ENCODE results near the gene KDM3A.
A peak's percentile ranks its signal among the peaks of the same experiment; 100 is the strongest.

KDM3A gene

DNA sequence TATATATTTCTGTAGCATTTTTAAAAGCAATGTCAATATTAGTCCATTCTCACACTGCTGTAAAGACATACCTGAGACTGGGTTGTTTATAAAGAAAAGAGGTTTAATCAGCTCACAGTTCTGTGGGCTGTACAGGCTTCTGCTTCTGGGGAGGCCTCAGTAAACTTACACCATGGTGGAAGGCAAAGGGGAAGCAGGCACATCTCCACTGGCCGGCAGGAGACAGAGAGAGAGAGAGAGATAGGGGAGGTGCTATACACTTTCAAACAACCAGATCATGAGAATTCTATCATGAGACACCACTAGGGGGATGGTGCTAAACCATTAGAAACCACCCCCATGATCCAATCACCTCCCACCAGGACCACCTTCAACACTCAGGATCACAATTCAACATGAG is 79.0 kb downstream of the KDM3A start:
- no peak for DNase-seq
- H3K4me3 ChIP-seq (ENCODE audit: low read depth, low read length), result no peak overlapping the region
- H3K27me3 ChIP-seq (ENCODE audit: insufficient read depth, low read depth, severe bottlenecking), result no peaks in the 10 kb centered on the region
- no peak overlapping the region for H3K27ac ChIP-seq
- TF ChIP-seq CTCF (IDR thresholded peaks at IDR 0.05; ENCODE audit: low read depth, low read length), result peak; percentile 33; the same call in 1 of the 2 replicates
- H3K9me3 ChIP-seq (ENCODE audit: severe bottlenecking), result no peaks in the 10 kb centered on the region
- no peaks in the 10 kb centered on the region for H3K36me3 ChIP-seq

- TF ChIP-seq CTCF (IDR thresholded peaks at IDR 0.05; ENCODE audit: low read depth, low read length), result no peak
- peaks cover 4% of the 10 kb centered on the region for H3K36me3 ChIP-seq
- no peaks in the 10 kb centered on the region for H3K27me3 ChIP-seq (ENCODE audit: insufficient read depth, low read depth, severe bottlenecking)
- no peak overlapping the region for H3K27ac ChIP-seq
- H3K4me3 ChIP-seq (ENCODE audit: low read depth, low read length), result no peak overlapping the region
- no peaks in the 10 kb centered on the region for H3K9me3 ChIP-seq (ENCODE audit: severe bottlenecking)
- no peak for DNase-seq
These were observed 80.8 kb downstream of the KDM3A start for GRCh38 chr2:86521922-86522321.

DNA sequence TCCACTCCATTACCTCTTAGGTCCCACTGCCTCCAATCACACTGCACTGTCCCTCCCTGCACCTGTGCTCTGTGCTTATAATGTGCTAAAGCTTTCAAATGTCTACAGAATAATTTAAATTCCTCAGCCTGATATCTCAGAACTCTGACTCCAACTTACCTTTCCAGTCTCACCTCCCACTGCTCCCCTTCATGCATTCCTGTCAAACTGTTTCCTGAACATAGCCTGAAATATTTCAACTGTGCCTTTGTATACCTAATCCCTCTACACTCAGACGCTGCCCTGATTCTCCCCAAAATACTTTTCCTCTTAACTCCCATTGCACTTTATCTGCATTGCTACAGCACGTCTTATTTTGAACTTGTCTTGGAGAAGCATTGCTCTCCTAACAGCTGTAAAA is 81.5 kb downstream of the KDM3A start:
- H3K36me3 ChIP-seq, result peaks cover 11% of the 10 kb centered on the region
- no peak overlapping the region for H3K4me3 ChIP-seq (ENCODE audit: low read depth, low read length)
- H3K27me3 ChIP-seq (ENCODE audit: insufficient read depth, low read depth, severe bottlenecking), result no peaks in the 10 kb centered on the region
- no peak for DNase-seq
- no peak overlapping the region for H3K27ac ChIP-seq
- TF ChIP-seq CTCF (IDR thresholded peaks at IDR 0.05; ENCODE audit: low read depth, low read length), result no peak
- no peaks in the 10 kb centered on the region for H3K9me3 ChIP-seq (ENCODE audit: severe bottlenecking)

GRCh38 chr2:86523491-86523890 is 82.3 kb downstream of the KDM3A start:
- TF ChIP-seq CTCF (IDR thresholded peaks at IDR 0.05; ENCODE audit: low read depth, low read length), result no peak
- no peak overlapping the region for H3K4me3 ChIP-seq (ENCODE audit: low read depth, low read length)
- H3K27me3 ChIP-seq (ENCODE audit: insufficient read depth, low read depth, severe bottlenecking), result no peaks in the 10 kb centered on the region
- H3K27ac ChIP-seq, result no peak overlapping the region
- peaks cover 11% of the 10 kb centered on the region for H3K36me3 ChIP-seq
- DNase-seq, result no peak
- no peaks in the 10 kb centered on the region for H3K9me3 ChIP-seq (ENCODE audit: severe bottlenecking)

GRCh38 chr2:86525421-86526340 is 84.5 kb downstream of the KDM3A start:
- Histone ChIP-seq H3K36me3 (peaks cover 14% of the 10 kb centered on the region), H3K9me3 (ENCODE audit: severe bottlenecking) (no peaks in the 10 kb centered on the region), H3K4me3 (ENCODE audit: low read depth, low read length) (no peak overlapping the region), H3K27ac (no peak overlapping the region), H3K27me3 (ENCODE audit: insufficient read depth, low read depth, severe bottlenecking) (no peaks in the 10 kb centered on the region)
- no peak for DNase-seq
- no peak for TF ChIP-seq CTCF (IDR thresholded peaks at IDR 0.05; ENCODE audit: low read depth, low read length)

Data from WERI-Rb-1 (cell line).